ENCODE data around the gene MAPT.

GRCh38 chr17:45976391-45976754, 82.0 kb downstream of the MAPT start:
- TF ChIP-seq CTCF (IDR thresholded peaks at IDR 0.05 in 4 of 5, conservative IDR thresholded peaks at IDR 0.05 in 1 of 5) = no peak
- no peak for TF ChIP-seq POLR2A (IDR thresholded peaks at IDR 0.05)
